ENCODE data around the gene UBA3.
A peak's percentile ranks its signal among the peaks of the same experiment; 100 is the strongest.

- TF ChIP-seq CTCF (IDR thresholded peaks at IDR 0.05) (no peak), EP300 (IDR thresholded peaks at IDR 0.05) (peak in 1 of 2 donors; percentile 50)
Observed at GRCh38 chr3:69085833-69086722, 5.9 kb upstream of the UBA3 start.
